ENCODE data around the gene COQ8A.
A peak's percentile ranks its signal among the peaks of the same experiment; 100 is the strongest.
"Not testable (repeated sequence)": the region's sequence is repeated elsewhere in the genome, so short reads cannot be mapped to it uniquely, and the experiment has no call there.

The COQ8A gene

DNA sequence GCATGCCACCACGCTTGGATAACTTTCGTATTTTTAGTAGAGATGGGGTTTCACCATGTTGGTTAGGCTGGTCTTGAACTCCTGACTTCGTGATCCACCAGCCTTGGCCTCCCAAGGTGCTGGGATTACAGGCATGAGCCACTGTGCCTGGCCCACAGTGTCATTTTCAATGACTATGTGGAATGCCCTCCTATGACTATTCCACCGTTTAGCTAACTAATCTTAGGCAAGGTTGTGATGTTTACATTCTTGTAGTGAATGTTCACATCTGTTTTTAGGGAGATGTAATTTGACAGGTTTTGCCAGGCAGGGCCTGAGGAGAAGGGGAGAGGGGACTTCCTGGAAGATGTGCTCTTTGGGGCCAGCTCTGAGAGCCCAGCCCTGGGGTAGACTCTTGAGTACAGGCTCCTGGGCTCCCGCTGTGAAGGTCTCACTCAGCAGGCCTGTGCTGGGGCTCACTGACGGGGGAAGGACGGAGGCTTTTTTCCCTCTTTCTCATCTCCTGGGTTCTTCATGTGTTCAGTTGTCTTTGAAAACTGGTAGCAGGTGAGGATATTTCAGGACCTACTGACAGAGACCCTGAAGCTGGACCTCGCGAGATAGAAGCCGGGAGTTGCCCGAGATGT is 13.2 kb downstream of the COQ8A start:
- DNase-seq, result no peak

DNA sequence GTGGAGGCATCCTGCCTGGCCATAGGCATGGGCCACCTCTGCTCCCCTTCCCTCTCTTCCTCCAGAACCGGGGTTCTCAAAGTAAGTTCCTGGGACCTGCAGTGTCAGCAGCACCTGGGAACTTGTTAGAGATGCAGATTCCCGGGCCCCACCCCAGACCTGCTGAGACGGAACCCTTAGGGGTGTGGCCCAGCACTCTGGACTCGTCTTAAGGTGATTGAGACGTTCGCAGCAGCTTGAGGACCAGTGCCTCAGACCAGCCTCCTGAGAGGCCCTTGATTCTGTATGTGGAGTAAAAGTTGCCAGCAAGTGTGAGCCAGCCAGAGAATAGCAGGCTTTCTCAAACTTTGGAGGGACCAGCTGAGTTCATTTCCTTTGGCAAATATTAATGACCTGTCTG is 14.2 kb downstream of the COQ8A start:
- DNase-seq, result no peak

DNA sequence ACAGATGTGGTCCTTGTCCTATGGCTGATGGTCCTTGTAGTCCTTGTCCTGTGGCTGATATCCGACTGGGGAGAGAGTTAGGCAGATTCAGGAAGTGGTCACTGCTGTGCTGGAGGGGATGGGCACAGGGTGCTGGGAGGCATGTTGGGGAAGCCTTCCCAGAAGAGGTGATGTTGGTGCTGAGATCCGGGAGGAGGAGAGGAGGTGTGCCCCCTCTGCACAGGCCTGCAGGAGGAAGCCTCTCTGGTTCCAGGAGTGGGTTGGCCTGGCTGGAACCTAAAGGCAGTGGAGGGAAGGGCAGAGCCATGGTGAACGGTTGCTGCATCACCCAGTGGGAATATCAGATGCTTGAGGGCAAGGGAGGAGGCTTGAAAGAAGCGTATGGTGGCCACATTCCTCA is 14.7 kb downstream of the COQ8A start:
- DNase-seq, result no peak

GRCh38 chr1:226955857-226956256 is 15.8 kb downstream of the COQ8A start:
- not testable (repeated sequence) for DNase-seq

DNA sequence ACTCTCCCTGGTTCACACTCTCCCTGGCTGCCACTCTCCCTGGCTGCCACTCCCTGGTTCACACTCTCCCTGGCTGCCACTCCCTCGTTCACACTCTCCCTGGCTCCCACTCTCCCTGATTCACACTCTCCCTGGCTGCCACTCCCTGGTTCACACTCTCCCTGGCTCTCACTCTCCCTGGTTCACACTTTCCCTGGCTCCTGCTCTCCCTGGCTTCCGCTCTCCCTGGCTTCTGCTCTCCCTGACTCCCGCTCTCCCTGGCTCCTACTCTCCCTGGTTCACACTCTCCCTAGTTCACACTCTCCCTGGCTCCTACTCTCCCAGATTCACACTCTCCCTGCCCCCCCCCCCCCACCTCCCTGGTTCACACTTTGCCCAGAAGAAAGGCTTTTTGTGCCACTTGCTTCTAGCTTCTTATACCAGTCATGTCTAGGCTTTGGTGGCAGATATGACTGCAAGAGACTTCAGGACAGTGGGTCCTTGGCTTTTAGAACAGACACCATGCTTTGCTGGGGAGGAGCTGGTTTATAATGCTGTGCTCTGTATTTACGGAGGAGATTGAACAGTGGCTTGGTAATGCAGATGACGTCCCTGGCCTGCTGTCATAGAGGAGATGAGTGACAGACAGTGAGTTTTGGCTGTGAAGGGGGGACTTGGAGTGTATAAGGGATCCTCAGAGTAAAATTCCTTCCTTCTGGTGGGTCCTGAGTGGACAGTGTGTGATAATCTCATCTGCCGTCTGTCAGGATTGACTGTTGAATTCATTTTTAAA is 17.0 kb downstream of the COQ8A start:
- DNase-seq, result no peak

DNA sequence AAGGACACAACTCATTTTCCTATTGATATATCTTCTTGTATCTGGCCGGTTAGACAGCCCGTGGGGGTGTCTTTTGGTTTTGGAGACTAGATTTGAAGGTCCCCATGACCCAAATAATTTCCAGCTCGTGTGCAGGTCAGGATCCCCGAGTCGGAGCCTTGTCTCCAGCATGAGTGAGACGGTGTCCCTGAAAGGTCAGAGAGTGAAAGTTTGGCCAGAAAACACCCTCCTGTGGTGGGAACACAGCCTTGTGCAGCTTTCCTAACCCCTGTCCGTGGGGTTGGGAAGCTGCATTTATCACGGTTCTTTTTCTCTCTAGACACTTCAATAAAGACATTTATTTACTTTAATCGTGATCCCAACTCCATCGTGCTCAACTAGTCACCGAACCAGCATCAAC is 17.6 kb downstream of the COQ8A start:
- no peak for DNase-seq

GRCh38 chr1:226958300-226958699 is 18.2 kb downstream of the COQ8A start:
- DNase-seq, result no peak

DNA sequence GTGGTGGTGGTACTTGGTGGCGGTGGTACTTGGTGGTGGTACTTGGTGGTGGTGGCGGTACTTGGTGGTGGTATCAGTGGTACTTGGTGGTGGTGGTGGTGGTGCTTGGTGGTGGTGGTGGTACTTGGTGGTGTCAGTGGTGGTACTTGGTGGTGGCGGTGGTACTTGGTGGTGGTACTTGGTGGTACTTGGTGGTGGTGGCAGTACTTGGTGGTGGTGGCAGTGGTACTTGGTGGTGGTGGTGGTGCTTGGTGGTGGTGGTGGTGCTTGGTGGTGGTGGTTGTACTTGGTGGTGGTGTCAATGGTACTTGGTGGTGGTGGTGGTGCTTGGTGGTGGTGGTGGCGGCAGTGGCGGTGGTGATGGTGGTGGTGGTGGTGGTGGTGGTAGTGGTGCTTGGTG is 20.2 kb downstream of the COQ8A start:
- no peak for DNase-seq

GRCh38 chr1:226960944-226961765 is 21.1 kb downstream of the COQ8A start:
- peak; percentile 6 to 37 for DNase-seq

DNA sequence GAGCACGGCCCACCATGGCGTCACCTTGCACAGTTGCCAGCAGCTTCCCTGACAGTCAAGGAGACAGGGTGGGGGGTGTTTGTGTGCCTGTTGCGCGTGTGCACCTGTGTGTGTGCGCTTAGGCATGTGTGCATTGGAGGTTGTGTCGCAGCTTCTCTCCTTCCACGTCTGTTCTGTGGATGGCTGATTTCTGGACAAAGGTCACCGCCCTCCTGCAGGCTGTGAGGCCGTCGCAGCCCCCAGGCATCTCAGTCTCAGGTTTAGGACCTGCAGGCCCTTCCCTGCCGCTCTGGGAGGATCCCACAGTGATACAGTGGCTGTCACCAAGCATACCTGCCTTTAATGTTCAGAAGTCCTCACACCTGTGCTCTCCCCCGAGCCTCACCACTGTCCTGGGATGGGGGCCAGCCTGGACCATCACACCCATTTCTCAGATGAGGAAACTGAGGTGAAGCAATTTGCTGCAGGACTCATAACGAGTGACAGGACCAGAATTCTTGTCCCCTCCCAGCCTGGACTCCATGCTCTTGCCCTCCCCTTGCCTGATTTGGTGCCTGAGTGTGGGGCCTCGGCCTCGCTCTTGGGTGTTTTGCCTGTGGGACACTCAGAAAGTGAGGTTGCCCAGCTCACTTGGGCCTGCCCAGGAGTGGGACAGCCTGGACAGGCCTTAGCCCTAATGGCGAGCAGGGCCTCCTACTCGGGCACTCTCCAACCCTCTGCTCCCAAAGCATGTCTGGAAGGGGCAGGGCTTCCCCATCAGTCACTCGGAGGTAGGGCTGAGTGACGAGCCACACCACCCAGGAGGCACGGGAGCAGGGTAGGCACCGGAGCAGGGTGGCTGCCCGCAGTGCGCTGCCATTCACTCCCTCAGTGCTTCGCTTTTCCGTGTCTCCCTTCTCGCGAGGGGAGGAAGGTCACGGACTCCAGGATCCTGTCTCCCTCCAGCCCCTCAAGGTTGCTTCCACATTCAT is 22.6 kb downstream of the COQ8A start:
- no peak for DNase-seq

GRCh38 chr1:226964068-226964425 is 24.0 kb downstream of the COQ8A start:
- DNase-seq, result no peak

GRCh38 chr1:226964611-226965486 is 24.8 kb downstream of the COQ8A start:
- DNase-seq, result no peak

- no peak for DNase-seq
Measured at GRCh38 chr1:226965581-226966440, 25.7 kb downstream of the COQ8A start.

- DNase-seq, result no peak
Measured at GRCh38 chr1:226966683-226967082, 26.6 kb downstream of the COQ8A start.

GRCh38 chr1:226967665-226968064 is 27.6 kb downstream of the COQ8A start:
- no peak for DNase-seq

- no peak for DNase-seq
Measured at GRCh38 chr1:226971765-226972164, 31.7 kb downstream of the COQ8A start.

GRCh38 chr1:226972931-226973330 is 32.8 kb downstream of the COQ8A start:
- DNase-seq, result no peak

DNA sequence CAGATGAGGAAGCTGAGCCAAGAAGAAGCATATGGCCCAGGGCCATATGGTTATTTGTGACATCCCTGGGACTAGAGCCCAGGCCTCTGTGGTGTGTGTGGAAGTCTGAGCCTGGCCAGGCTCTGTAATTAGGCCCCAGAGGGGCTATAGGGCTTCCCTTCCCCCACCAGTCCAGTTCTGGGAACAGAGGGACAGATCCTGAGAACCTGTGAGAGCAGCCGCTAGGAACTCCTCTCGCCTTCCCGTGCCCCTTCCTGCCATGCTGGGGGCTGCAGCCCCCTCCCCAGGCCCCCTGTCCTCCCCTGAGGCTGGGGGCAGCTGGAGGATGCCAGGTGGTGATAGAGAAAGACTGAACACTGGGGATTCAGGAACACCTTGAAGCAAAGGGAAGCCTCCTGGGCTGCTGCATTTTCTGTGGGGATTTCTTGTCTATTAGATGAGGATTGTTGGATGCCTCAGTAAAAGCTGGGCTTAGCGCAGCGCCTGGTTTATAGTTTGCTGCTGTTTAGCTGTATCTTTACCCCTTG is 33.3 kb downstream of the COQ8A start:
- no peak for DNase-seq

GRCh38 chr1:226973898-226974543 is 33.9 kb downstream of the COQ8A start:
- no peak for DNase-seq

Data from activated CD4-positive, alpha-beta T cell treated with anti-CD3 and anti-CD28 coated beads, Interleukin-2, amount 50 U/mL, for 48 hours (primary cell).